ENCODE results near the gene ADGRB2. TPM values are rescaled to one million over a fixed set of nuclear protein-coding genes. Genes with fewer than 3 reads are reported as not detected.

Gene ADGRB2
- total and polyA plus RNA-seq, 7 donors: 1.3 to 3.9 (median 1.4) TPM; not detected in 2

DNA sequence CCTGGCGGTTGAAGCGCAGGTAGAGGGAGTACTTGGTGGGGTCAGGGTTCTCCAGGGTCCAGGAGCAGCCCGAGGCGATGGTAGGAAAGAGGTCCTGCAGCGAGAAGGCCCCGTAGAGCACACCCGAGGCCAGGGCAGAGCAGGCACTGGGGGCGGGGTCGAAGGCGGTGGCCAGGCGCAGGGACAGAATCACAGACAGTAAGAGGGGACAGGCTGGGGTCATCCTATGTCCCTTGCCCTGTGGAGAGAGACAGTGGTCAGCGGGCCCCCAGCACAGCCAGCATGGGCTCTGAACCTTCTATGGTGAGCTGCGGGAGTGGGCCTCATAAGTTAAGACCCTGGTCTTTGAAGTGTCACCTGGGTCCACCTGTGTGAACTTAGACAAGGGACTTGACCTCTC is 7.6 kb downstream of the ADGRB2 start:
- no peak overlapping the region for H3K4me3 ChIP-seq
- peaks cover 0 to 14% (median 5%) of the 10 kb centered on the region in 3 donors for H3K27me3 ChIP-seq
- no peak overlapping the region for H3K27ac ChIP-seq
- no peak for TF ChIP-seq POLR2A (IDR thresholded peaks at IDR 0.05)
- no peak for TF ChIP-seq CTCF (IDR thresholded peaks at IDR 0.05)
- TF ChIP-seq EP300 (IDR thresholded peaks at IDR 0.05): no peak
- no peak for TF ChIP-seq POLR2AphosphoS5 (IDR thresholded peaks at IDR 0.05)
- H3K36me3 ChIP-seq: no peaks in the 10 kb centered on the region
- H3K4me1 ChIP-seq: peaks cover 0 to 18% (median 15%) of the 10 kb centered on the region in 4 donors
- WGBS, 2 donors: 91 to 94% methylated on average over 13 of the region's 13 CpGs
- intact Hi-C loops (cut with DNase I): no loop called here
- no peaks in the 10 kb centered on the region for H3K9me3 ChIP-seq
- no peak for DNase-seq

GRCh38 chr1:31755850-31756492 is 8.2 kb downstream of the ADGRB2 start:
- Histone ChIP-seq H3K4me1 (peaks cover 0 to 12% (median 9%) of the 10 kb centered on the region in 4 donors), H3K36me3 (no peaks in the 10 kb centered on the region), H3K4me3 (no peak overlapping the region), H3K9me3 (no peaks in the 10 kb centered on the region), H3K27me3 (peaks cover 0 to 8% (median 5%) of the 10 kb centered on the region in 3 donors), H3K27ac (no peak overlapping the region)
- TF ChIP-seq POLR2AphosphoS5 (IDR thresholded peaks at IDR 0.05) (no peak), CTCF (IDR thresholded peaks at IDR 0.05) (no peak), EP300 (IDR thresholded peaks at IDR 0.05) (no peak)
- intact Hi-C loops (cut with DNase I): no loop called here
- 91 to 93% methylated on average over 30 of the region's 30 CpGs for WGBS, 2 donors
- DNase-seq: no peak

DNA sequence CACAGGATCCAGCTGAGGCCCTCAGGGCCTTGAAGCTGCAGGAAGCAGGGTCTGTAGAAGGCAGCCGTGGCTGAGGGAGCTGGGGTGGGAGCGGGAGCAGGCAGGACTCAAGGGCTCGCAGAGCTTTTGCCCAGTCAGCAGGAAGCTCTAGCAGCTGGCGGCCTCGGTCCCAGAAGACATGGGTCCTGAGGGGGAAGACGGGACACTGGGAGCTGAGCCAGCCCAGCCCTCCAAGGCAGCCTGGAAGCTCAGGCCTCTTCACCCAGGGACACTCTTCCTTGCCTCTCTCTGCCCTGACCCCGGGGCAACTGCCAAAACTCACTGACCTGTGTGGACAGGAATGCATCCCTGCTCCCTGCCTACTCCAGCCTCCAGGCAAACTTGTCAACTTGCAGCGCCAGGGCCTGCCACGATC is 8.9 kb downstream of the ADGRB2 start:
- intact Hi-C loops (cut with DNase I): no loop called here
- no peak overlapping the region for H3K27ac ChIP-seq
- no peak for TF ChIP-seq CTCF (IDR thresholded peaks at IDR 0.05)
- TF ChIP-seq POLR2AphosphoS5 (IDR thresholded peaks at IDR 0.05): no peak
- TF ChIP-seq EP300 (IDR thresholded peaks at IDR 0.05): no peak
- H3K9me3 ChIP-seq: no peaks in the 10 kb centered on the region
- H3K4me3 ChIP-seq: no peak overlapping the region
- 79 to 87% methylated on average over 9 of the region's 9 CpGs for WGBS, 2 donors
- no peaks in the 10 kb centered on the region for H3K36me3 ChIP-seq
- peaks cover 0 to 5% (median 1%) of the 10 kb centered on the region in 4 donors for H3K4me1 ChIP-seq
- peaks cover 0 to under 1% (median 0%) of the 10 kb centered on the region in 3 donors for H3K27me3 ChIP-seq
- no peak for DNase-seq

- no peak overlapping the region for H3K4me3 ChIP-seq
- intact Hi-C loops (cut with DNase I): no loop called here
- no peak for DNase-seq
- H3K36me3 ChIP-seq: no peaks in the 10 kb centered on the region
- 51 to 85% methylated on average over 15 of the region's 15 CpGs for WGBS, 2 donors
- H3K4me1 ChIP-seq: peaks cover 0 to 5% (median 0%) of the 10 kb centered on the region in 4 donors
- H3K27ac ChIP-seq: no peak overlapping the region
- H3K27me3 ChIP-seq: no peaks in the 10 kb centered on the region
- no peaks in the 10 kb centered on the region for H3K9me3 ChIP-seq
- TF ChIP-seq POLR2A (IDR thresholded peaks at IDR 0.05) (no peak), POLR2AphosphoS5 (IDR thresholded peaks at IDR 0.05) (no peak), CTCF (IDR thresholded peaks at IDR 0.05) (no peak), EP300 (IDR thresholded peaks at IDR 0.05) (no peak)
These were observed 9.7 kb downstream of the ADGRB2 start for GRCh38 chr1:31754397-31754796.

Measured in sigmoid colon (tissue), 7 donors.